Stomach smooth muscle (tissue), 2 donors: ENCODE measurements around the gene FAR1.
"Not testable (repeated sequence)": the region's sequence is repeated elsewhere in the genome, so short reads cannot be mapped to it uniquely, and the experiment has no call there.

Experiments
- H3K27ac ChIP-seq: one replicate; pipeline ENCODE4 v1.7.0; 2013; ENCODE audit warnings: mild to moderate bottlenecking, low read length, inconsistent platforms
- H3K27me3 ChIP-seq, 2 donors: one replicate each; pipeline ENCODE4 v1.7.0; 2013; ENCODE audit warnings: low read length in 2 of 2; ENCODE audit not compliant: insufficient read depth in 2 of 2, control insufficient read depth in 1 of 2
- H3K36me3 ChIP-seq, 2 donors: one replicate each; pipeline ENCODE4 v1.7.0; 2013; ENCODE audit warnings: low read length in 2 of 2; ENCODE audit not compliant: control insufficient read depth in 2 of 2, insufficient read depth in 2 of 2
- H3K4me1 ChIP-seq: one replicate; pipeline ENCODE4 v1.7.0; 2013; ENCODE audit warnings: low read length; ENCODE audit not compliant: control insufficient read depth, insufficient read depth
- H3K4me3 ChIP-seq, 2 donors: one replicate each; pipeline ENCODE4 v1.7.0; 2013; ENCODE audit warnings: low read length in 2 of 2
- H3K9ac ChIP-seq, 2 donors: one replicate each; pipeline ENCODE4 v1.7.0; 2013; ENCODE audit warnings: low read length in 2 of 2, mild to moderate bottlenecking in 1 of 2
- H3K9me3 ChIP-seq, 2 donors: one replicate each; pipeline ENCODE4 v1.7.0; 2013; ENCODE audit warnings: low read length in 2 of 2; ENCODE audit not compliant: control insufficient read depth in 2 of 2
- donor health status: healthy.
- donor health status: Pancreatic carcinoma.

Gene FAR1

DNA sequence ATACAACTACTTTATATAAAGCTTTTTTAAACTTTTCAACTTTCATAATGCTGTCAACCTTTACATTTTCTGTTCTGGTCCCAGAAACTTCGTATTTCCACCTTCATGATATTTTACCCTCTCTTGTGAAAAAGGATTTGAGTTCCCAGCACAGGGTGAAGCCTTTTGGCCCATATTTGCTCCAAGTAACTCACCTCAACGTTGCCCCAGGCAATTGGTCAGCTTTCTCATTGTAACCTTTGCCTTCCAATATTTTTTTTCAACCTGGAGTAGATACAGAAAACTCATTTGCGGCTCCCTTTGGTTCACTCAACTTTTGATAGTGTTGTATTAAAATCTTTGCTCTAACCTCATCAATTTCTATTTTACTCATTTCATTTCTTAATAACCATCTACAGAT lies 21.1 kb upstream of the FAR1 start:
- Histone ChIP-seq H3K4me1 (no peaks in the 10 kb centered on the region), H3K36me3 (no peaks in the 10 kb centered on the region), H3K27me3 (peaks cover 0 to 3% of the 10 kb centered on the region in 2 donors), H3K27ac (no peak overlapping the region), H3K9ac (no peak overlapping the region), H3K4me3 (no peak overlapping the region), H3K9me3 (no peaks in the 10 kb centered on the region)

DNA sequence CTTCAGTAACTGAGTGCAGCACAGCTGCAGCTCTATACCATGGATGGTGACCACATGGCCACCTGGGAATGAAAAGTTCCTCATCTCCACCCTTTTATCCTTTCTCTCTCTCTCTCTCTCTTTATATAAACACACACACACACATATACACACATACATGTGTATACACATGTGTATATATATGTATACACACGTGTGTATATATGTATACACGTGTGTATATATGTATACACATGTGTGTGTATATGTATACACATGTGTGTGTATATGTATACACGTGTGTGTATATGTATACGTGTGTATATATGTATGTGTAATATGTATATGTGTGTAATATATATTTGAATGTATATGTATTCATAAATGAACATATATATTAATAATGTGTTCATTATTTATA lies 18.8 kb upstream of the FAR1 start:
- H3K4me3 ChIP-seq = no peak overlapping the region
- H3K9me3 ChIP-seq = no peaks in the 10 kb centered on the region
- H3K36me3 ChIP-seq = no peaks in the 10 kb centered on the region
- H3K27ac ChIP-seq = no peak overlapping the region
- H3K4me1 ChIP-seq = no peaks in the 10 kb centered on the region
- H3K27me3 ChIP-seq = peaks cover 0 to 3% of the 10 kb centered on the region in 2 donors
- H3K9ac ChIP-seq = no peak overlapping the region

DNA sequence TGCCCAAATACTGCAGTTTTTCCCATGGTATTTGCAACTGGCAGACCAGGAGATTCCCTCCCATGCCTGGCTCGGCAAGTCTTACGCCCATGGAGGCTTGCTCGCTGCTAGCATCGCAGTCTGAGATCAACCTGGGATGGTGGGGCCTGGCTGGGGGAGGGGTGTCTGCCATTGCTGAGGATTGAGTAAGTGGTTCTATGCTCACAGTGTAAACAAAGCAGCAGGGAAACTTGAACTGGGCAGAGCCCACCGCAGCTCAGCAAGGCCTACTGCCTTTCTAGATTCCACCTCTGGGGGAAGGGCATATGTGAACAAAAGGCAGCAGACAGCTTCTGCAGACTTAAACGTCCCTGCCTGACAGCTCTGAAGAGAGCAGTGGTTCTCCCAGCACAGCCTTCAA lies 17.0 kb upstream of the FAR1 start:
- not testable (repeated sequence) for H3K27me3 ChIP-seq, H3K4me3 ChIP-seq, H3K9me3 ChIP-seq, H3K4me1 ChIP-seq, H3K27ac ChIP-seq, H3K9ac ChIP-seq, H3K36me3 ChIP-seq

DNA sequence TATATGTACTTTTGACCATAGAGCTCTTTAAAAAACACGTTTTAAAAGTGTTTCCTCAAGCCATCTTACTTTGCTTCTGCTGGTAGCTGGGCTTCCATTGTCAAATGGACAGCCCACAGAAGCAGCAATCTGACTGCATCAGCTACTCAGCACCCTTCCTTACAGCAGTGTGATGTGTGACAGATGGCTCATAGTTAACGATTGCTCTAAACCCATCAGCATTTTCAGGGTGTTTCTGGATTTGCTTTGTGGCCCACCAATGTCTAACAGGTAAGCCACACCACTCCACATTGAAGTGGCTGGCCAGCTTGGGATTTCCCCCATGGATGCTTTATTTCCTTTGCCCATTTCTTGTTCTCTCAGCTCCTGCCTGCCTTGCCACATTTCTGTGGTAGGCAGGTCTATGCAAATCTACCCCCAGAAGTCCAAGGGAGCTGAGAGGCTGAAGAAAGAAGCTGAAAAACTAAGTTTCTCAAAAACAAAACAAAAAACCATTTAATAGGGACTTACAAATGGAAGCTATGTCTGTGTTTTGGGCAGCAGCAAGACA lies 7.3 kb upstream of the FAR1 start:
- no peak overlapping the region for H3K4me3 ChIP-seq
- no peaks in the 10 kb centered on the region for H3K36me3 ChIP-seq
- H3K27ac ChIP-seq = no peak overlapping the region
- H3K27me3 ChIP-seq = no peaks in the 10 kb centered on the region
- no peaks in the 10 kb centered on the region for H3K4me1 ChIP-seq
- H3K9me3 ChIP-seq = peaks cover 0 to 5% of the 10 kb centered on the region in 2 donors
- no peak overlapping the region for H3K9ac ChIP-seq

DNA sequence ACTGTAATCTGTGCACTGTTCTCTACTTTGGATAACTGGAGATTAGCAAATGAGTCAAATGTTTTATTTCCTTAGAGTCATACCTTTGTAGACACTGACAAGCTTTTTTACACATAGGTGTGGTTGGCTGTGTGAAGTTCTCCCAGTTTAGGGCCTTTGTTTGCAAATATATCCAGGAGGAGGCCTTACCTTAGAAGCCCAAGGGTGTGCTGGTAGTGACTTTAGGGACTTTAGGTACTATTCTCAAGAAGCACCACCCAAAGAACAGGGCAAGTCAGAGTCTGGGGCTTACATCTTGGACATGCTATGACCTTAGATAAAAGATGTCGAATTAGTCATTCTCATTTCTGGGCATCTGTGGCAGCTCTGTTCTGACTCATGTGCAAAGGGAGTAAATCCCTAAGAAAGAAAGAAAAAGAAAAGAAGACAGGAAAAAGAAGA lies 4.8 kb upstream of the FAR1 start:
- peaks cover 0 to 3% of the 10 kb centered on the region in 2 donors for H3K9me3 ChIP-seq
- peaks cover 8% of the 10 kb centered on the region for H3K4me1 ChIP-seq
- no peak overlapping the region for H3K9ac ChIP-seq
- no peaks in the 10 kb centered on the region for H3K27me3 ChIP-seq
- no peaks in the 10 kb centered on the region for H3K36me3 ChIP-seq
- H3K4me3 ChIP-seq = no peak overlapping the region
- no peak overlapping the region for H3K27ac ChIP-seq

DNA sequence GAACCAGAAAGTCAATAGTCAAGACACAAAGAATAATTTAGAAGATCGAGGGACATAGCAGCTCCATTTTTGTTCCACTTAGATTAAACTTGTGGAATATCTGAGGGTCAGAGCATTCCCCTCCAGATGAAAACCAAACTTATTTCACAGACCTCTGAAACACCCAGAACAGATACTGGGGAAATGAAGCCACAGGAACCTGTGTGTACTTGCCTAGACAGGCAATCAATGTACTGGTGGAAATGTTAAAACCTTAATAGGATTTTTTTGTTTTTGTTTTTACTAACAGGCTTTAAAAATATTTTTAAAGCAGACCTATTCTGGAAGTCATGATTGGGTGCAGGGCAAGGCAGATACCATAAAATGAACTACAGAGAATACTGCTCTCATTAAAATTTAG lies 4.1 kb upstream of the FAR1 start:
- Histone ChIP-seq H3K9me3 (no peaks in the 10 kb centered on the region), H3K27me3 (no peaks in the 10 kb centered on the region), H3K36me3 (no peaks in the 10 kb centered on the region), H3K27ac (no peak overlapping the region), H3K4me1 (peaks cover 10% of the 10 kb centered on the region), H3K9ac (no peak overlapping the region), H3K4me3 (no peak overlapping the region)

DNA sequence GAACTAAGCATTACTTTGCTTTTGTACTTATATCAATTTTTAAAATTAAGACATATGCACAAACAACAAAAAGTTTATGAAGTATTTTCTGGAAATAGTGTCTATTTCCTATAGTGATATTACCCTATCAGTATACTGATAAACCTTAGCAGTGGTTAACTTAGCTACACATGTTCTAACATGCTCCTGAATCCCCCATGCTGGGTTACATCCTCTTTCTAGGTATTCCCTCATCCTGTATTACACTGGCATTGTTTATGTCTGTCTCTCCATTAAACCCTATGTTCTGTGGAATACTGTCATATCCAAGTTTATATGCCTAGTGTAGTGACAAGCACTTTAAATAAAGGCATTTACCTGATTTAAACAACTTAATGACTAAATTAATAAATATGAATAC lies 1.8 kb upstream of the FAR1 start:
- Histone ChIP-seq H3K9me3 (no peaks in the 10 kb centered on the region), H3K4me1 (peaks cover 16% of the 10 kb centered on the region), H3K27ac (no peak overlapping the region), H3K4me3 (no peak overlapping the region), H3K9ac (no peak overlapping the region), H3K36me3 (no peaks in the 10 kb centered on the region), H3K27me3 (no peaks in the 10 kb centered on the region)

DNA sequence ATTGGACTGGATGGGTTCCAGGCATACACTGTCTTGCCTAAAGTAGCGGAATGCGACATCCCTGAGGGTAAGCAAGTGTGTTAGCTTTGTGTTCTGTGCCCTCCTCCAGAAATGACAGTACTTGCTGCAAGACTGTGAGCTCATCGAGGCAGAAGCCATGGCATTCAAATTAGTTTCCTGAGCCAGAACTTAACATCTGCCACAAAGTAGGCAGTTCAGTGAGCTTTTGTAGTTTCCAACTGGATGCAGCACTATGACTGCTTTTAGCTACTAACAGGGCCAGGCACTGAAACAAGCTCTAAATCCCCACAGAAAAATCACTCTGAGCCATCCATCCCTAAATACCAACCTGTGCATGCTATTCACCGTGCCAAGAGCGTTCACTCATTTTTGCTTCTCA lies 1.2 kb upstream of the FAR1 start:
- no peaks in the 10 kb centered on the region for H3K36me3 ChIP-seq
- H3K9ac ChIP-seq = peak overlapping the region in 1 of 2 donors; percentile 92
- H3K4me3 ChIP-seq = peak overlapping the region; percentile 87
- H3K9me3 ChIP-seq = no peaks in the 10 kb centered on the region
- peaks cover 16% of the 10 kb centered on the region for H3K4me1 ChIP-seq
- no peaks in the 10 kb centered on the region for H3K27me3 ChIP-seq
- no peak overlapping the region for H3K27ac ChIP-seq

DNA sequence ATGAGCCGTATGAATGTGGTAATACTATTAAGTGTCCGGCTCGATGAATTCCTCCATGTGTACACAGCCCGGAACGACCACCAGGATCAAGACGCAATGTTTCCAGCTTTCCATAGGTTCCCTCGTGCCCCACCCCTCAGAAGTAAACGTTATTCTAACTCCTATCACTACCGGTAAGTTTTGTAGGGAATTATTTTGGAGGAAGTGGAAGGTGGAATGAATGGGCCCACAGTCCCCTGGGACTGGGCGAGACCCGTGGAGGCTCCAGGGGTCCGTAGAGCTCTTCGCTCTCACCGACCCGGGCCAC lies 720 bp upstream of the FAR1 start:
- Histone ChIP-seq H3K4me1 (peaks cover 16% of the 10 kb centered on the region), H3K36me3 (no peaks in the 10 kb centered on the region), H3K27me3 (no peaks in the 10 kb centered on the region), H3K4me3 (peak overlapping the region; percentile 87), H3K9ac (peak overlapping the region; percentile 84 to 92), H3K9me3 (no peaks in the 10 kb centered on the region), H3K27ac (peak overlapping the region; percentile 73)

DNA sequence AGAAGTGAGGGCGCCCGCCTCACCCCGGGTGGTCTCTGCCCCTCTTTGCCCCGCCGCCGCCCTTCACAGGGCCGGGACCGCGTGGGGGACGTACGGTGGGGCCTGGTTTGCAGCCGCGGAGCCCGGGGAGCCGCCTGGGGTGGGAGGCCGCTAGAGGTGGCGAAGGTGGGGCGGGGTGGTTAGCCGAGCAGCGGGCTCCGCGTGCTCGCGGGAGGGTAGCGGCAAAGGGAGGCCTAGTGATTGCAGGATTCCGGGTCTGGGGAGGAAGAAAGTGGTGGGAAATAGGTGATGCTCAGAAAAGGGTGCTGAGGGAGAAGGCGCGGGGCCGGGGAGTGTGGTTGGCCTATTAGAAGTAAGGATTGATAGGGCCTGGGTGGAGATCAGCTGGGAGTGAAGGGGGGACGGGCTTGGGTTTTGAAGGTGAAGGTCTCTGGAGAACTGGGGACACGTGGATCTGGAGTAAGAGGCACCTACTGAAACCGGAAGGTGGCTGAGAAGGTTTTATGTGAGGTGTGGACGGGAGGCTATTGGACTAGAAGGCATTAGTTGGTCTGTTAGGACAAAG lies 571 bp downstream of the FAR1 start:
- Histone ChIP-seq H3K27me3 (no peaks in the 10 kb centered on the region), H3K9ac (peak overlapping the region; percentile 76 to 79), H3K36me3 (no peaks in the 10 kb centered on the region), H3K4me1 (peaks cover 16% of the 10 kb centered on the region), H3K27ac (peak overlapping the region; percentile 47), H3K4me3 (peak overlapping the region; percentile 70 to 87), H3K9me3 (no peaks in the 10 kb centered on the region)

DNA sequence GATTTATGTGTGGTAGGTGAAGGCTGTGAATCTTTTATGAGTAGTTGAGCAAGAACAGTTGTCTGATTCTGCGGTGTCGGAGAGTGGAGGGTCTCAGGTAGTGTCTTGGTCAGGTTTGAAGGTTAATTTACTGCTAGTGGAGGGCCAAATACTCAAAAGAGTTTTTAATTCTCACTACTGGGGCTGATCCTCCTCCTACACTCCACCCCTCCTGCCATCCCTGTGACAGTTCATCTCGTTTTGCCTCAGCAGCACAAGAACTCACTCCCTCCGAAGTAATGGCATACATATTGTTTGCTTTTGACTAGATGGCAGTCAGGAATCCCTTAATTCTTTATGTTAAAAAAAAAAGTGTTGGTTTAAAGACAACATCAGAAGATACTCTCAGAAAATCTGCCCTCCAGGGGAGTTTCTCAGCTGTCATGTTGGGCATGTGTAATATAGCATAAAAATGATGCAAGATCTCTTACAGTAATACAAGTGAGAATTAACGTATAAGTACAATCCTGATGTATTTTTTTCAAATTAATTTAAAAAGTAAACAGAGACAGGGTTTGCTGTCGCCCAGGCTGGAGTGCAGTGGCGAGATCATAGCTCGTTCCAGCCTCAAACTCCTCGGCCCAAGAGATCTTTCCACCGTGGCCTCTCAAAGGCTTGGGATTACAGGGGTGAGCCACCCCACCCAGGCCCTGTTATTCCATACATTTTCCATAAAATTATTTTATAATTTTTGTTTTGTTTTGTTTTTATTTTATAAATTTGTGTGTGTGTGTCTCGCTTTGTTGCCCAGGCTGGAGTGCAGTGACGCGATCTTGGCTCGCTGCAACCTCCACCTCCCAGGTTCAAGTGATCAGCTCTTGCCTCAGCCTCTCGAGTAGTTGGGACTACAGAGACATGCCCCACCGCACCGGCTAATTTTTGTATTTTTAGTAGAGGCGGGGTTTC lies 1.3 kb downstream of the FAR1 start:
- H3K9ac ChIP-seq = peak overlapping the region; percentile 76 to 79
- no peaks in the 10 kb centered on the region for H3K36me3 ChIP-seq
- H3K27ac ChIP-seq = peak overlapping the region; percentile 47
- peaks cover 16% of the 10 kb centered on the region for H3K4me1 ChIP-seq
- no peaks in the 10 kb centered on the region for H3K27me3 ChIP-seq
- H3K4me3 ChIP-seq = peak overlapping the region; percentile 70 to 87
- no peaks in the 10 kb centered on the region for H3K9me3 ChIP-seq
